Skeletal muscle tissue (tissue), 4 donors: ENCODE data around the gene TNIK. TPM values are rescaled to one million over a fixed set of nuclear protein-coding genes. Genes with fewer than 3 reads are reported as not detected.

Experiments used
- H3K27ac ChIP-seq: one replicate; pipeline ENCODE4 v1.7.0; 2013; ENCODE audit warnings: mild to moderate bottlenecking, low read depth, low read length, inconsistent platforms
- H3K27me3 ChIP-seq, 3 donors: one replicate each; pipeline ENCODE4 v1.7.0; 2013; ENCODE audit warnings: low read length in 3 of 3; ENCODE audit not compliant: control insufficient read depth in 3 of 3, insufficient read depth in 3 of 3
- H3K36me3 ChIP-seq, 3 donors: one replicate each; pipeline ENCODE4 v1.7.0; 2013; ENCODE audit warnings: low read length in 3 of 3; ENCODE audit not compliant: control insufficient read depth in 3 of 3, insufficient read depth in 3 of 3
- H3K4me1 ChIP-seq, 3 donors: one replicate each; pipeline ENCODE4 v1.7.0; 2013; ENCODE audit warnings: low read length in 3 of 3, mild to moderate bottlenecking in 3 of 3; ENCODE audit not compliant: control insufficient read depth in 3 of 3, insufficient read depth in 3 of 3
- H3K4me3 ChIP-seq, 3 donors: one replicate each; pipeline ENCODE4 v1.7.0; 2013; ENCODE audit warnings: low read length in 3 of 3
- H3K9ac ChIP-seq, 3 donors: one replicate each; pipeline ENCODE4 v1.7.0; 2013; ENCODE audit warnings: low read length in 3 of 3, mild to moderate bottlenecking in 3 of 3, moderate library complexity in 2 of 3, low read depth in 1 of 3
- H3K9me3 ChIP-seq, 3 donors: one replicate each; pipeline ENCODE4 v1.7.0; 2013; ENCODE audit warnings: low read length in 3 of 3; ENCODE audit not compliant: control insufficient read depth in 3 of 3
- total RNA-seq: library from RNA; depleted of rRNA; stranded (reverse); fragments of >200 nt; gene quantifications from one replicate; pipeline ENCODE4 v1.2.3, GENCODE V29; 2014
- donor health status: Osteomylitis.

TNIK gene
- total RNA-seq, 1 donor from 2014 or later: 31.3 TPM

- Histone ChIP-seq H3K27ac (peak overlapping the region; percentile 69), H3K27me3 (no peaks in the 10 kb centered on the region), H3K36me3 (no peaks in the 10 kb centered on the region), H3K9ac (no peak overlapping the region), H3K4me3 (no peak overlapping the region), H3K4me1 (peaks cover 11 to 38% (median 35%) of the 10 kb centered on the region in 3 donors), H3K9me3 (no peaks in the 10 kb centered on the region)
These were observed 130.5 kb downstream of the TNIK start for GRCh38 chr3:171329746-171330145.

GRCh38 chr3:171328419-171329082 lies 131.7 kb downstream of the TNIK start:
- no peaks in the 10 kb centered on the region for H3K27me3 ChIP-seq
- H3K9ac ChIP-seq: no peak overlapping the region
- no peaks in the 10 kb centered on the region for H3K9me3 ChIP-seq
- H3K4me3 ChIP-seq: peak overlapping the region in 1 of 3 donors; percentile 34
- H3K4me1 ChIP-seq: peaks cover 18 to 41% (median 33%) of the 10 kb centered on the region in 3 donors
- H3K36me3 ChIP-seq: no peaks in the 10 kb centered on the region
- H3K27ac ChIP-seq: peak overlapping the region; percentile 26

GRCh38 chr3:171327441-171328174 lies 132.6 kb downstream of the TNIK start:
- Histone ChIP-seq H3K4me1 (peaks cover 18 to 44% (median 34%) of the 10 kb centered on the region in 3 donors), H3K4me3 (no peak overlapping the region)

GRCh38 chr3:171326717-171327440 lies 133.3 kb downstream of the TNIK start:
- Histone ChIP-seq H3K9ac (no peak overlapping the region), H3K4me3 (no peak overlapping the region), H3K36me3 (no peaks in the 10 kb centered on the region), H3K27me3 (no peaks in the 10 kb centered on the region), H3K9me3 (no peaks in the 10 kb centered on the region), H3K27ac (no peak overlapping the region), H3K4me1 (peaks cover 18 to 41% (median 34%) of the 10 kb centered on the region in 3 donors)

More at GRCh38 chr3:171327441-171328174, 132.6 kb downstream of the TNIK start:
- Histone ChIP-seq H3K9me3 (no peaks in the 10 kb centered on the region), H3K9ac (no peak overlapping the region), H3K36me3 (no peaks in the 10 kb centered on the region), H3K27me3 (no peaks in the 10 kb centered on the region), H3K27ac (no peak overlapping the region)

- Histone ChIP-seq H3K36me3 (no peaks in the 10 kb centered on the region), H3K27ac (peak overlapping the region; percentile 95), H3K27me3 (no peaks in the 10 kb centered on the region), H3K9me3 (no peaks in the 10 kb centered on the region), H3K4me3 (peak overlapping the region; percentile 24 to 65 (median 52)), H3K9ac (peak overlapping the region; percentile 42 to 77 (median 59)), H3K4me1 (peaks cover 23 to 45% (median 30%) of the 10 kb centered on the region in 3 donors)
These were observed 136.2 kb downstream of the TNIK start for GRCh38 chr3:171323938-171324536.

- Histone ChIP-seq H3K4me3 (no peak overlapping the region), H3K27me3 (no peaks in the 10 kb centered on the region), H3K4me1 (peaks cover 15 to 42% (median 24%) of the 10 kb centered on the region in 3 donors), H3K27ac (peak overlapping the region; percentile 68), H3K9me3 (no peaks in the 10 kb centered on the region), H3K36me3 (no peaks in the 10 kb centered on the region), H3K9ac (peak overlapping the region in 2 of 3 donors; percentile 28 to 34)
These were observed 138.4 kb downstream of the TNIK start for GRCh38 chr3:171321559-171322360.

GRCh38 chr3:171320750-171321558 lies 139.3 kb downstream of the TNIK start:
- H3K9me3 ChIP-seq: no peaks in the 10 kb centered on the region
- no peaks in the 10 kb centered on the region for H3K36me3 ChIP-seq
- no peak overlapping the region for H3K4me3 ChIP-seq
- peak overlapping the region; percentile 68 for H3K27ac ChIP-seq
- peak overlapping the region; percentile 25 to 44 (median 34) for H3K9ac ChIP-seq
- H3K27me3 ChIP-seq: no peaks in the 10 kb centered on the region
- H3K4me1 ChIP-seq: peaks cover 13 to 42% (median 24%) of the 10 kb centered on the region in 3 donors

GRCh38 chr3:171317171-171317570 lies 143.0 kb downstream of the TNIK start:
- Histone ChIP-seq H3K9ac (no peak overlapping the region), H3K9me3 (no peaks in the 10 kb centered on the region), H3K4me1 (peaks cover 5 to 26% (median 13%) of the 10 kb centered on the region in 3 donors), H3K27me3 (no peaks in the 10 kb centered on the region), H3K36me3 (no peaks in the 10 kb centered on the region), H3K4me3 (no peak overlapping the region), H3K27ac (no peak overlapping the region)
